SU-DHL-6 (cell line): ENCODE results near the gene MMAB.

ENCODE experiments used
- H2AFZ ChIP-seq: fragments of 200-600 bp; sonication (generic); 2 replicates; pipeline ENCODE4 v1.6.1; 2014; ENCODE audit warnings: low read depth, mild to moderate bottlenecking, moderate library complexity, mixed read lengths, antibody characterized with exemption, low read length; ENCODE audit not compliant: severe bottlenecking
- H3F3A ChIP-seq: fragments of 200-600 bp; shearing (Covaris generic); 2 replicates; pipeline ENCODE4 v1.6.0; 2016; ENCODE audit warnings: antibody characterized with exemption, mild to moderate bottlenecking; ENCODE audit not compliant: insufficient read depth
- H3K27ac ChIP-seq: fragments of 200-600 bp; sonication (generic); 2 replicates; pipeline ENCODE4 v1.5.1; 2016; ENCODE audit warnings: low read depth, mild to moderate bottlenecking, low read length, moderate library complexity, mixed read lengths
- H3K27me3 ChIP-seq: fragments of 200-600 bp; sonication (generic), shearing (Covaris generic); 2 replicates; pipeline ENCODE4 v1.6.0; 2014; ENCODE audit warnings: mild to moderate bottlenecking, low read length
- H3K36me3 ChIP-seq: fragments of 200-600 bp; sonication (generic); 2 replicates; pipeline ENCODE4 v1.6.1; 2014; ENCODE audit warnings: mild to moderate bottlenecking, low read length, mixed read lengths
- H3K4me2 ChIP-seq: fragments of 300-600, 200-600 bp; shearing (Covaris generic), sonication (generic); 2 replicates; pipeline ENCODE4 v1.6.0; 2014; ENCODE audit warnings: low read length, low read depth, mild to moderate bottlenecking; ENCODE audit not compliant: poor library complexity, severe bottlenecking
- H3K4me3 ChIP-seq: fragments of 200-600 bp; sonication (generic); 2 replicates; pipeline ENCODE4 v1.5.1; 2014; ENCODE audit warnings: antibody characterized with exemption, low read length, mild to moderate bottlenecking, mixed read lengths; ENCODE audit not compliant: insufficient read depth, poor library complexity, severe bottlenecking
- H3K79me2 ChIP-seq: fragments of 200-600 bp; sonication (generic); 2 replicates; pipeline ENCODE4 v1.6.1; 2014; ENCODE audit warnings: mild to moderate bottlenecking, low read length, moderate library complexity; ENCODE audit not compliant: insufficient read depth
- H3K9ac ChIP-seq: fragments of 200-600 bp; sonication (generic); 2 replicates; pipeline ENCODE4 v1.7.0; 2014; ENCODE audit warnings: mild to moderate bottlenecking, low read length
- H3K9me2 ChIP-seq: fragments of 200-600 bp; sonication (generic); replicated peaks from 2 replicates; pipeline ENCODE4 v1.6.1; 2014; ENCODE audit warnings: low read length; ENCODE audit not compliant: insufficient read depth
- H3K9me3 ChIP-seq: fragments of 200-600 bp; sonication (generic); 2 replicates; pipeline ENCODE4 v1.6.1; 2014; ENCODE audit warnings: low read length, mixed read lengths; ENCODE audit not compliant: insufficient read depth
- H4K20me1 ChIP-seq: fragments of 200-600 bp; sonication (generic); 2 replicates; pipeline ENCODE4 v1.6.1; 2014; ENCODE audit warnings: low read depth, mild to moderate bottlenecking, antibody characterized with exemption, low read length, moderate library complexity, mixed read lengths
- EZH2phosphoT487 ChIP-seq: fragments of 200-600 bp; sonication (generic), shearing (Covaris generic); conservative IDR thresholded peaks from 2 replicates; pipeline ENCODE4 v1.6.1; 2018; ENCODE audit warnings: mild to moderate bottlenecking, antibody characterized with exemption, low read length, moderate library complexity, mixed read lengths
- TF ChIP-seq, protein P1 (sequence below): fragments of 200-600 bp; sonication (generic); IDR thresholded peaks from one replicate; pipeline ENCODE4 v1.5.1; 2017; ENCODE audit warnings: antibody characterized with exemption, mild to moderate bottlenecking, low read length, moderate library complexity; ENCODE audit not compliant: insufficient read depth, poor library complexity, severe bottlenecking

The MMAB gene

GRCh38 chr12:109560867-109561710, 12.2 kb downstream of the MMAB start:
- H3K27ac ChIP-seq = no peak overlapping the region
- no peaks in the 10 kb centered on the region for H4K20me1 ChIP-seq
- no peak overlapping the region for H3K9ac ChIP-seq
- no peaks in the 10 kb centered on the region for H3F3A ChIP-seq
- no peak overlapping the region for H3K4me2 ChIP-seq
- H3K4me3 ChIP-seq = no peak overlapping the region
- H3K36me3 ChIP-seq = 0 out of 2 replicates have a peak, but pooled peaks cover 5% of the 10 kb centered on the region
- no peak overlapping the region for H2AFZ ChIP-seq
- no peaks in the 10 kb centered on the region for H3K9me2 ChIP-seq
- no peaks in the 10 kb centered on the region for H3K9me3 ChIP-seq
- no peak for TF ChIP-seq EZH2phosphoT487
- TF ChIP-seq, protein P1, sequence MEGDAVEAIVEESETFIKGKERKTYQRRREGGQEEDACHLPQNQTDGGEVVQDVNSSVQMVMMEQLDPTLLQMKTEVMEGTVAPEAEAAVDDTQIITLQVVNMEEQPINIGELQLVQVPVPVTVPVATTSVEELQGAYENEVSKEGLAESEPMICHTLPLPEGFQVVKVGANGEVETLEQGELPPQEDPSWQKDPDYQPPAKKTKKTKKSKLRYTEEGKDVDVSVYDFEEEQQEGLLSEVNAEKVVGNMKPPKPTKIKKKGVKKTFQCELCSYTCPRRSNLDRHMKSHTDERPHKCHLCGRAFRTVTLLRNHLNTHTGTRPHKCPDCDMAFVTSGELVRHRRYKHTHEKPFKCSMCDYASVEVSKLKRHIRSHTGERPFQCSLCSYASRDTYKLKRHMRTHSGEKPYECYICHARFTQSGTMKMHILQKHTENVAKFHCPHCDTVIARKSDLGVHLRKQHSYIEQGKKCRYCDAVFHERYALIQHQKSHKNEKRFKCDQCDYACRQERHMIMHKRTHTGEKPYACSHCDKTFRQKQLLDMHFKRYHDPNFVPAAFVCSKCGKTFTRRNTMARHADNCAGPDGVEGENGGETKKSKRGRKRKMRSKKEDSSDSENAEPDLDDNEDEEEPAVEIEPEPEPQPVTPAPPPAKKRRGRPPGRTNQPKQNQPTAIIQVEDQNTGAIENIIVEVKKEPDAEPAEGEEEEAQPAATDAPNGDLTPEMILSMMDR = no peak
- H3K27me3 ChIP-seq = no peaks in the 10 kb centered on the region
- no peaks in the 10 kb centered on the region for H3K79me2 ChIP-seq

- no peaks in the 10 kb centered on the region for H3K27me3 ChIP-seq
- H3K79me2 ChIP-seq = no peaks in the 10 kb centered on the region
- no peak overlapping the region for H3K4me2 ChIP-seq
- H2AFZ ChIP-seq = no peak overlapping the region
- H4K20me1 ChIP-seq = no peaks in the 10 kb centered on the region
- no peaks in the 10 kb centered on the region for H3K9me2 ChIP-seq
- TF ChIP-seq, protein P1 = no peak
- TF ChIP-seq EZH2phosphoT487 = no peak
- no peak overlapping the region for H3K9ac ChIP-seq
- H3K27ac ChIP-seq = no peak overlapping the region
- 0 out of 2 replicates have a peak, but pooled peaks cover 5% of the 10 kb centered on the region for H3K36me3 ChIP-seq
- H3F3A ChIP-seq = no peaks in the 10 kb centered on the region
- no peaks in the 10 kb centered on the region for H3K9me3 ChIP-seq
- no peak overlapping the region for H3K4me3 ChIP-seq
Measured at GRCh38 chr12:109559601-109560000, 13.7 kb downstream of the MMAB start.

- H3K79me2 ChIP-seq = no peaks in the 10 kb centered on the region
- H3K36me3 ChIP-seq = 0 out of 2 replicates have a peak, but pooled peaks cover 5% of the 10 kb centered on the region
- no peaks in the 10 kb centered on the region for H4K20me1 ChIP-seq
- no peak overlapping the region for H3K9ac ChIP-seq
- no peak overlapping the region for H2AFZ ChIP-seq
- H3K27me3 ChIP-seq = no peaks in the 10 kb centered on the region
- no peaks in the 10 kb centered on the region for H3F3A ChIP-seq
- no peaks in the 10 kb centered on the region for H3K9me3 ChIP-seq
- no peaks in the 10 kb centered on the region for H3K9me2 ChIP-seq
- no peak overlapping the region for H3K4me3 ChIP-seq
- H3K4me2 ChIP-seq = no peak overlapping the region
- H3K27ac ChIP-seq = no peak overlapping the region
- TF ChIP-seq, protein P1 = no peak
- no peak for TF ChIP-seq EZH2phosphoT487
Measured at GRCh38 chr12:109559200-109559505, 14.2 kb downstream of the MMAB start.
